ENCODE measurements around the gene TMEM182.

The TMEM182 gene

DNA sequence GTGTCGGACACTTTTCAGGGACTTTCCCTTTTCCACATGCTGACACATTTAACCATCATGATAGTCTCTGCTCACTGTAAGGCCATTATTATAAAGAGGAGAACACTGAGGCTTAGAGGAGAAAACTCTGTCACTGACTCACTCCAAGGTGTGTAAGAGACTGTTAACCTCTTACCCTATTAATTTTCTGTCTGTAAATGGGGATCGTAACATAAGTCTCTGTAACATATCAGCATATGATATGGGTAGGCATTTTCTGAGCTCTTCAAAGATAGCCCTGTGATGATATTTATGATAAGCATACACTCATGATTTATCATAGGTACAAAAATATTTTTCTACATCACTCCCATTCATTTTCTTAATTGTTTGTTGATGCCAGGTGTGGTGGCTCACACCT, 36.4 kb downstream of the TMEM182 start:
- DNase-seq (ENCODE audit: low read depth in 1 of 2, low spot score in 1 of 2): no peak

DNA sequence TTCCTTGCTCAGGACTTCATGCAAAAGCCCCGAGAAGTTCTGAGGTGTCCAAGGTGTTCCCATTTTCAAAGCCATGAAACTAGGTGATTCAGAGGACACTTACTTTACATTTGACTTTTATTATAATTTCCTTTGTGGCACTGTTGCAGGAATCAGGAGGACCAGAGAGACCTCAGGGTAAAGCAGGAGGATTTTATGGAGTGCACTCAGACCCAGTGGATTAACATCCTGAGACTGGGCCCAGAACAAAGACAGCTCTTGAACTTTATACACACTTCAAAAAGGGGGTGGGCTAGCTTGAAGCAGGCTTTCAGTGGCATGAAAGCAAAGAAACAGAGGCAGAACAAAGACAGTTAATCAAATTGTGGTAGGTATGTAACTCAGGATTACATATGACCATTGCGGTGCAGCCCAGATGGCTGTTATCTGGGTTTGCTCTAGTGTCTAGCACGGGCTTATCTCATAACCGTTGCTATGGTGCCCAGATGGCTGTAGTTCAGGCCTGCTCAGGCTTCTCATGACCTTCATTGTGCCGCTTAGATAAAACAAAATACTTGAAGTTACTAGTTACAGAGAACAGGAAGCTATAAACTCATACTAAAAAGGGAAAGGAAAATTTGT, 39.4 kb downstream of the TMEM182 start:
- no peak for DNase-seq (ENCODE audit: low read depth in 1 of 2, low spot score in 1 of 2)

DNA sequence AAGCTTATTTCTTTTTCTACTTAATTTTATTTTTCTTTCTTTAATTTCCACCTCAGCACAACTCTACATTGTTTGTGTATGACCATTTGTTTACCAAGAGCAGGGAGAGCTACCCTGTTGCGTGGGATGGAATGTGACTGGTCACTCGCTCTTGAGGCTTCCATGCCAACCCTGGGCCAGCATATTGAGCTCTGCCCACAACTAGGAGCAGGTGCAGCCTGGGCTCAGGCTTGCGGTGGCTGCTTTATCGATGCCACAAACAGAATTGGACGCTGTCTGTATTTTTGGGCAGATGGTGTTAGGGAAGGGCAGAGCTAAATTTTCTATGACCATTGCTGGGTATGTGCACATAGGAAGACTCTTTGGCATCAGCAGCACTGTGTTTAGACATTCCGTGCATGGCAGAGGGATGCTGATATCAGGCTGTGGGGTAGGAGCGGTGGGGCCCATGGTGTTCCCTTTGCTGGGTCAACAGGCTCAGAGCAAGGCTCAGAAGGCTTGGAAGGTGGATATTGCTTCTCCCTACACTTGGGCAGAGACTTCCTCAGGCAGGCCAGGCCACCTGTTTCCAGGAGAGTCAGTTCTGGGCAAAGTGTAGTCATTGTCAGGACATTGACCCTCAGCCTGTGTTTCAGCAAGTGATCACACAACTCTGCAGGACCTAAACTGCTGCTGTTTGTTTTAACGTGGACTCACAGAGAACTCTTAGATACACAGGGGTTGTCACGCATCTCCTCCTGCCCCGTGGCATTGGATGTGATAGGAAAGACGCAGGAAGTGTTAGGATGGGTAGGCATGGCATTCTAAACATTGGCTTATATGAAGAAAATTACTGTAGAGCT, 40.2 kb downstream of the TMEM182 start:
- DNase-seq (ENCODE audit: low read depth in 1 of 2, low spot score in 1 of 2): no peak

DNA sequence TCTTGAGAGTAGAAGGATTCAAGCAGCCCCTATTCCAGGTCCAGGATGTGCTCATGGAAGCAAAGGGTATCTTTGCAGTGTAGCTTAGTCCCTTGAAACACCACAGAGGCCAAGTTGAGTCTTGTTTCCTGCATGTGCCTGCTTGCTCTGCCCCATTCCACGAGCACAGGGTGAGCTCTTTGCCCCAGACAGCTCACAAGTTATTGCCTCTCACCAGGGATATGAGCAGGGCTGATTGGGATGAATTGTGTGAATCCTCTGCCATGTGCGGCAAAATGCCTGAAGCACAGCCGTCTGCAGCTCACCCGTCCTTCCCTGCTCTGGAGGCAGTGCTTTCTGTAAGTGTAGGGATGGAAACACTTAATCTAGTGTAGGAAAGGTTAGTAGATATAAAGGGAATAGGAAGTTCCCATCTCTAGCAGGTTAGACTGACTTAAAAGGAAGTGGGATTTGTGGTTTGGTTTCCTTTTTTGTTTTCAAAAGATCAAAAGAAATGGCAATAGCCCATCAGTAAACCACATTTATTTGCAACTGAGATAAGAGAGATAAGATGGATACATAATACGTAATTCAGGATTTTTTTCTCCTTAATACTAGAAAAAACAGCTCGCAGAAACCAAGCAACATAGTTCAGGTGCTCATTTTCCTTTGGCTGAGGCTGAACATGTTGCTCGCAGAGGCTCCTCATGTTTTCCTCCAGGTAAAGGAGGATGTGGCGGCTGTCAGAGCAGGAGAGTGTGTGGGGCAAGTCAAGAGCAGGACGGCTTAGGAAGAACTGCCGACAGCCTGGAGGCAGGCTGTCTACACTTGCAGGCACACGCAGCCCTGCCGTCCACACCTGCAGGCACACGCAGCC, 41.4 kb downstream of the TMEM182 start:
- DNase-seq (ENCODE audit: low read depth in 1 of 2, low spot score in 1 of 2): no peak

GRCh38 chr2:102803897-102804217, 42.0 kb downstream of the TMEM182 start:
- DNase-seq (ENCODE audit: low read depth in 1 of 2, low spot score in 1 of 2): no peak

- DNase-seq (ENCODE audit: low read depth in 1 of 2, low spot score in 1 of 2): peak in 1 of 2 donors; percentile 2
Measured at GRCh38 chr2:102806250-102806837, 44.5 kb downstream of the TMEM182 start.

DNA sequence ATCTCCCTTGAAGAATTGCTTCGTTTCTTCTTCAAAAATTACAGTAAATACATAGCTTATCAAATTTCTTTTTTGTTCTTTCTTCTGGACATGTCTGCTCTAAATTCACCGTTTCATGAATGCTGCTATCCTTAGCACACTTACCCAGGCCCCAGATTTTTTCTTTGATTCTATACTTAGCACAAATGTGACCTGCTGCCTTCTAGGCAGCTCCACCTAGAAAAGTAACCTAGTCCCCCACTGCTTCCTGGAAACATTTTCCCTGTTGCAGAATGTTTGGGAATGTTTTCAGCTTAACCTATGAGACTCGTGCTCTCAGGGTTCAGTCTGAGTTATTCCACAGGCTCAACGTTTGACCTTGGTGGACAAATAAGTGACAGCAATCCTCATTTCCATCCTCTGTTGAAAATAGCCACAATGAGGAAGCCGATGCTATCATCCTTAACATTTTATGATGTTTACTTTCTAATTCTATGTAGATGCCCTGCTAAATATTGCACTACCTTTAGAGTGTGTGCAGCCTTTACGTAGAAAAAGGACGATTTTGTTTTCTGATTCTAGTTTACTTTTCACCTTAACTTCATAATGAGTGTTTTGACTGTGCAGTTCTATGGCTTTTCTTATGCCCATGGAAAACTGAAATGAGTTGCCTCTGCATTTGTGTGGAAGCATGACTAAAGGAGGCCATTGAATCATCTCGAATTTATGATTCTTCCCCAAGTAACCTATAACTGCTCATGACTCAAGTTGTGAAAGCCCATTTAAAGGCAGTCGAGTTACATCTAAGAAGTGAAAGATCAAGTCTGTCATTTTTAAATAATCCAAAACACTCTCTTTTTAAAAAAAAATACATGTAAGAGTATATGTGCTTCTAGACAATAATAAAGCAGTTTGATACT, 47.7 kb downstream of the TMEM182 start:
- DNase-seq (ENCODE audit: low read depth in 1 of 2, low spot score in 1 of 2): no peak

DNA sequence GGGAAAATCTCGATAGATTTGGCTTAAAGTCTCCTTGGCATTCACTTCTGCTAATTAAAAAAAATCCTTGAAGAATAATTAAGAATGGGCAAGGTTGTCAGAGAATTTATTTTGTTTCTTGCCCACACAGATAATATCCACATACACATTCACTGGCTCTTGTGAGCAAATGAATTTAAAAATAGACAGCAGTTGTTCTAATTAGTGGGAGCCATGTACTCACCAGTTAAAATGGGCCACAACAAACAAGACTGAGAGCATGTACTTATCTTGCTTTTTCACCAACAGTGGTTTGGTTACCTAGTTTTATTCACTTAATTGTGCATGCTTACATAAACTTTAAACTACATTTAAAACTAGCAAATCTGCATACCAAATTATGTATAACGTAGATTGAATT, 53.5 kb downstream of the TMEM182 start:
- no peak for DNase-seq (ENCODE audit: low read depth in 1 of 2, low spot score in 1 of 2)

- DNase-seq (ENCODE audit: low read depth in 1 of 2, low spot score in 1 of 2): no peak
Measured at GRCh38 chr2:102826904-102827303, 65.1 kb downstream of the TMEM182 start.

DNA sequence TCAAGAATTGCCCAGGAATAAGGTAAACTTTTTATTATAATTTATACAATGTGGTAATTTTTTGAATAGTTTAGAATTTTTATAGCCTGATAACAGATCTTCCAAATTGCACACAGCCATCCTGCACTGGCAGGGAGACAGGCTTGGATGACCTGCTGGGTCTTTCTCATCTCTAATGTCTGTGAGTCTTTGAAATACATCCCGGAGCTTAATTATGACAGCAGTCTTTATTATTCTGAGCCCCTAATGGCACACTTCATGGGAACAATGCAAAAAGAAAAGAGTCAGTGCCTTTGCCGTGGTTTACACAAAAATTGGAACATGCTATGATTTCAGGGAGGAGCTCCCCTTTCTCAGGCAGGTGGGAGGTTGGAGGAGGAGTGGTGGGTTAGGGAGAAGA, 71.0 kb downstream of the TMEM182 start:
- no peak for DNase-seq (ENCODE audit: low read depth in 1 of 2, low spot score in 1 of 2)

GRCh38 chr2:102834523-102835273, 72.9 kb downstream of the TMEM182 start:
- DNase-seq (ENCODE audit: low read depth in 1 of 2, low spot score in 1 of 2): no peak

DNA sequence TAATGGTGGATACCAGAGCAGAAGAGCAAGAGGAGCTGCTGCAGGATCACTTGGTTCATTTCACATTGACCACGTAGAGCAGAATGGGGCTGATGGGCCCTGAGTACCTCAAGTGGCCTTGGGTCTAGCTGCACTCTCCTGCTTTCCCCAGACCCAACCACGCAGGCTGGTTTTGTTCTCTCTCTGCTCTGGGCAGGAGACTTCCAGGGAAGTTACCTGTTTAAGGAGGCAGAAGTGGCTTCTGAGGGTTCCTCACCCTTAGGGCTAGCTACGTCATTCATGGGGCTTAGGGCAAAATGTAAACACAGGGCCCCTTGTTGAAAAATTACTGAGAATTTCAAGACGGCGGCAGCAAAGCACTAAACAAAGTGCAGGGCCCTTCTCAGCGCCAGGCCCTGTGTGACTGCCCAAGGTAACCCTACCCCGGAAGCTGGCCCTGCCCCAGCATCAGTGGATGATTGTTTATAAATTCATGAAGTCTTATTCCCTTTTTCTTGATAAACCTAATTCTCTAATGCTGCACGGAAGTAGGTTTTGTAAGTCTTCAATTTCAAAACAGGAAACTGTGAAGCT, 75.9 kb downstream of the TMEM182 start:
- DNase-seq (ENCODE audit: low read depth in 1 of 2, low spot score in 1 of 2): no peak

GRCh38 chr2:102839668-102840388, 78.0 kb downstream of the TMEM182 start:
- DNase-seq (ENCODE audit: low read depth in 1 of 2, low spot score in 1 of 2): no peak

DNA sequence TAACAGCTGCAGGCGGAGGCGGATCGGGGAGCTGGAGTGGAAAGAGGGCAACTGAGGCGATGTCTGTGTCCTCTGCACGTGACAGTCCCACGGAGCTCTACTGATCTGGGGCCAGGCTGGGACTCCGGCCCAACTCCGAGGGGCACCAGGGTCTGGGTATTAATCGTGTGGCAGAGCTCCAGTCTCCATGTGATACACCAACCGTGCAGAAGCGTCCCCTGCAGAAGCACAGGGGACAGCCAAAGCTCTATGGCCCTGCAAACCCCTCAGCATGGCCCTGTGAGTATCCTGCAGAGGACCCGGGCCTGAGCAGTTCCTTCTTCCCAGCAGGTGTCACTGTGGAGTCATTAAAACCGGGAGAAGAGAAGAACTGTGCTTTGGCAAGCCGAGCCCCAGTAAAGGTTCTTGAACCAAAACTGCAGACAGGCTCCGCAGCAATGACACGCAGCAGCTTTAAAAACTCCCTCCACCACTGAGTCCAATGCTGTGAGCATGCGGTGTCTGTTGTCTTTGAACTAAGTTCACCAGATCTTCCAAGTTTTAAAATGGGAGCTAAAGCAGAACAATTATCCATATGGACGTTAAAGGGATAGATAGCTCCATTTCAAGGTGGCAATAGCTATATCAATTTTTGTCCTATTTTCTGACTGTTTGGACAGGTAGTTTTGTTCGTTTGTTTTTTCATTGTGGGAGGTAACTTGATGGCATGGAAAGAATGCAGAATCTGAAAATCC, 79.4 kb downstream of the TMEM182 start:
- DNase-seq (ENCODE audit: low read depth in 1 of 2, low spot score in 1 of 2): no peak

DNA sequence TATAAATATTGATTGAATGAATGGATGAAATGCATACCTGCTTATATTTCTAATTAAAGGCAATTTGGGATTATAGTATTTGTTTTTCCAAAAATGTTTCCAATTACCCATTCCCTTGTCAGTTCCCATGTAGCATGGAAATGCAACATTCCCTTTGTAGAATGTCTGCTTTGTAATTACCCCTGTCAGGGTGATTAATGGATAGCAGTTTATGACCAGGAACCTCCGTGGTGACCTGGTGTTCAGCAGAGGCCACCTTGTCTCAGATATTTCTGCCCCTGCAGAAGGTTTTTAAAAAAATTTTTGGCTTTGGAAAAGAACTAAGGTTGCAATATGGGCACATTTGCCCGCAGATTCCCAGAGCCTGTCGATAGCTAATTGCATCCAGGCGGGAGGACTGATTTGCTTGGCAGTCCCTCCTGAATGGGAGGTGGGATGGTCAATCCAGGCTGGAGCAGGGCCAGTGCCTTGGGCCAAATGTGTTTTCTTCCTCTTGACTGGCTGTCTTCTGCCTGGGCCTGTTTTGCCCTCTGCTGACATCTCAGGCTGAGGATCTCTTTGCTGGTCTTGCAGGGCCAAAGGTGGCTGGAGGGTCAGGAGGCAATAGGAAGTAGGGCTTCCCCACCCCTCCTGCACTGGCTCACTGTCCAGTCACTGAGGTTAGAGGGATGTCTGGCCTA, 82.1 kb downstream of the TMEM182 start:
- DNase-seq (ENCODE audit: low read depth in 1 of 2, low spot score in 1 of 2): no peak

DNA sequence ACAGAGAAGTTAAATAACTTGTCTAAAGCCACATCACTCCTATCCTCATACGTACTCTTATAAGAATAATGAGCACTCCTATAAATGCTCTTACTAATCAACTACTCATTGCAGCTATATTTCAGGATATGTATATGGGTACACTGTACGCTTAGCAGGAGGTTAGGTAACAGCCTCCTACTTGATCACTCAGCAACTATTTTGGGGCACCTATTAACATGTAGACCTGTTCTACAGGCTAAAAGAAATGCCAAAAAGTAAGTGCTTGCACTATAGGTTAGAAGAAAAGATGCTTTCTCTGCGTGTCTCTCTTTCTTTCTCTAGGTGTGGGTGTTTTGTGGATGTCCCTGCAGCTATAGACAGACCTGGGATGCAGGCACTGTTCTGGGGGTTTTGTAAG, 83.1 kb downstream of the TMEM182 start:
- DNase-seq (ENCODE audit: low read depth in 1 of 2, low spot score in 1 of 2): no peak

- no peak for DNase-seq (ENCODE audit: low read depth in 1 of 2, low spot score in 1 of 2)
Measured at GRCh38 chr2:102848366-102848839, 86.6 kb downstream of the TMEM182 start.

Measured in stimulated activated CD4-positive, alpha-beta T cell treated with anti-CD3 and anti-CD28 coated beads, Interleukin-15, amount 100 ng/mL, for 1 hour (primary cell).